ENCODE measurements around the gene CAND2.
"Not testable (repeated sequence)": the region's sequence is repeated elsewhere in the genome, so short reads cannot be mapped to it uniquely, and the experiment has no call there.

The CAND2 gene

DNA sequence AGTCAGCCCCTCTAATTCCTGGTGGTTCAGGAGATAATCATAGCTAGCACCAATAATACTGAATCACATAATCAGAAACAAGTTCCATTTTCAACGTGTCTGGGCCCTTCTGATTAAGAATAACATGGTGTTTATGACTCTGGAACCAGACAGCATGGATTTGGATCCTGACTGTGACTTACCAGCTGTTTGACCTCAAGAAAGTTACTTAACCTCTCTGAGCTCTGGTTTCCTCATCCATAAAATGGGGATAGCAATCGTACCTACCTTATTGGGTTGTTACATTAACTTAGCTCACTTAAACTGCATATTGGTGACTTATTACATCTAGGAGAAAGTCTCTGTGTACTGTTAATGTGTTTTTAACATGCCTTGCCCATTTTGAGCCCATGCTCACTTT lies 26.7 kb upstream of the CAND2 start:
- in situ Hi-C loops (cut with MboI; ENCODE audit: low sequenced_read_pairs), result no loop called here

DNA sequence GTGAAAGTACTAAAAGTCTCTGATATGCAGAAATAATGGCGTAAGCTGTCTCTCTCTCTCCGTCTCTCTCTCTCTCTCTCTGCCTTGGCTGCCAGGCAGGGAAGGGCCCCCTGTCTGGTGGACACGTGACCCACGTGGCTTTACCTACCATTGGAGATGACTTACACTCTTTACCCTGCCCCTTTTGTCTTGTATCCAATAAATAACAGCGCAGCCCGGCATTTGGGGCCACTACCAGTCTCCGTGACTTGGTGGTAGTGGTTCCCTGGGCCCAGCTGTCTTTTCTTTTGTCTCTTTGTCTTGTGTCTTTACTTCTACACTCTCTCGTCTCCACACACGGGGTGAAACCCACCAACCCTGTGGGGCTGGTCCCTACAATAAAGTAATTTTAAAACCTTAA lies 25.2 kb upstream of the CAND2 start:
- in situ Hi-C loops (cut with MboI; ENCODE audit: low sequenced_read_pairs), result no loop called here

DNA sequence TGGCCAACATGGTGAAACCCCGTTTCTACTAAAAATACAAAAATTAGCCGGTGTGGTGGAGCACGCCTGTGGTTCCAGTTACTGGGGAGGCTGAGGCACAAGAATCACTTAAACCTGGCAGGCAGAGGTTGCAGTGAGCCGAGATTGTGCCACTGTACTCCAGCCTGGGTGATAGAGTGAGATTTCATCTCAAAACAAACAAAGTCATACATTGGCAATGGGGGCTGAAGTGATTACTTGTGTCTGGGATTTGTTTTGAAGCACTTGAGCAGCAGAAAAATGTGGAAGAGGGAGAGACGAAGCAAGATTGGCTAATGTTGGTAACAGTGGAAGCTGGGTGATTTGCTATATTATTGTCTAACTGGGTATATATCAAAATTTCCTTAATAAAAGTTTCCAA lies 24.0 kb upstream of the CAND2 start:
- in situ Hi-C loops (cut with MboI; ENCODE audit: low sequenced_read_pairs), result no loop called here

DNA sequence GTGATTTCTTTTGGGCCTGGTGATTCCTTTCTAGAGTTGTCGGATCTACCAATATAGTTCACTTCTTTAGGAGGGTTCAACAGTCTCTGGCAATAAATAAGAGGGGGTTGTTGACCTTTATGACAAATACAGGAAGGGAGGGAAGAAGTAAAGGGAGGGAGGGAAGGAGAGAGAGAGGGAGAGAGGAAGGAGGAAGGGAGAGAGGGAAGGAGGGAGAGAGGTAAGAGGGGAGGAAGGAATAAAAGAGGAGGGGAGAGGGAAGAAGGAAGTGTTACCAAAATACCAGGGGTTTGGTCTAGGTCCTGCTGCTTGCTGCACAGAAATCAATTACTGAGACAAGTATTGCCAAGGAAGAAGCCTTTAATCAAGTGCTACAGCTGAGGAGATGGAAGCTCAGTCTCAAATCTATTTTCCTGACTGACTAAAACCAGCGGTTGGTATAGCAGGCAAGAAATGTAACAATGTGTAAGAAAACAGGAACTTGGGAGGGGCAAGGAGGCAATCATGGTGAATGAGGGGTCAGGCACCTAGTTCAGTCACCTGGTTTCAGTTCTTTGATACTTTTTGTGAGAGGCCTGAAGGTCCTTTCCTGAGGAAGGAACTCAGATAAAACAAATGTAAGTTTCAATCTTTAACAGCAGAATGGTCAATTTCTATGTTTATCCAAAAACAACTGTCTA lies 23.3 kb upstream of the CAND2 start:
- in situ Hi-C loops (cut with MboI; ENCODE audit: low sequenced_read_pairs), result no loop called here

DNA sequence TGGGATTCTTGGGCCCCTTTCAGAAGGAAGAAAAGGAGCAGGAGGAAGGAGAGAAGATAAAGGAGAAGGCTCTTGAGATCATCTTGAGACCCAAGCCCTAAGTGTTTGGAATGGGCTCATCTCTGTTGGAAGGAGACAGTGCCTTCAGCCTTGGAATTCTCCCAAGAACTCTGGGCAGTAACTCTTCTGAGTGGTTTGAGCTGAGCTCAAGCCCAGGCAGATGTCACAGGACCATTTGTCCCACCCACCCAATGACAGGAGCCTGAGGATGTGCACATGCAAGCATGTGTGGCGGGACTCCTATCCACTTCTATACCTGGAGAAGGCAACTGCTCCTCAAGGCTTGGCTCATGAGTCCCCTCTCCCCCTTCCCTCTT lies 22.8 kb upstream of the CAND2 start:
- in situ Hi-C loops (cut with MboI; ENCODE audit: low sequenced_read_pairs), result no loop called here

DNA sequence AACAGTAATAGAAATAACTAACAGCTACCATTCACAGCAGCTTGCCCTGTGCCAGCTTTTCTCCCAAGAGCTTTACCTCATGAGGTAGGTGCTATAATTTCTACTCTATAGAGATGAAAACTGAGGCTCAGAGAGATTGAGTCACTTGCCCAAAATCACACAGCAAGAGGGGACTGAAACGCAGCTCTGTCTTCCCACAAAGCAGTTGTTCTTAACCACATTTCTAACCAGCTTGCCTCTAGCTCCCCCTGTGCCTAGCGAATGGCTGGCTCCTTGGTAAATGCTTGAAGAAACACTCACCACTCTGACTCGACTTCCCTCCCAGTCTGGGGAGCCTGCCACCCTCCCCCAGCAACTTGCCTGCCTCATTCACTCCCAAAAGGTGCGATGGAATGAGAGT lies 21.9 kb upstream of the CAND2 start:
- in situ Hi-C loops (cut with MboI; ENCODE audit: low sequenced_read_pairs), result no loop called here

DNA sequence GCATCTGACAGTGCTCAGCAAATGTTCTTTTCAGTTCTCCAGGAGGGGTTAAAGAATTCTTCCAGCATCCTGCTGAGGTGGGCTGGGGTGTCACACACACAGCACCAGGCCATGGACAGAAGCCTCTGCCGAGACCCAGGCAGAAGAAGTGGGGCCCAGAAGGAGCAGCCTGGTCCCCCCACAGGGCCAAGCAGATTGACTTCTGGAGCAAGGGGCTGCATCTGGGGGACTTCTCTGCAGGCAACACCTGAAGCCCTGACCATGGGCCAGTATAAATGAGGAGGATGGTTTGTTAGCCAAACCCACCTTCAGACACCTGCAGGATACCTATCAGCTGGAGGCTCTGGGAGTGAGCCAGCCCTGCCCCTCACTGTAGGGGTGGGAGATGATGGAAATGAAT lies 21.3 kb upstream of the CAND2 start:
- in situ Hi-C loops (cut with MboI; ENCODE audit: low sequenced_read_pairs), result no loop called here

DNA sequence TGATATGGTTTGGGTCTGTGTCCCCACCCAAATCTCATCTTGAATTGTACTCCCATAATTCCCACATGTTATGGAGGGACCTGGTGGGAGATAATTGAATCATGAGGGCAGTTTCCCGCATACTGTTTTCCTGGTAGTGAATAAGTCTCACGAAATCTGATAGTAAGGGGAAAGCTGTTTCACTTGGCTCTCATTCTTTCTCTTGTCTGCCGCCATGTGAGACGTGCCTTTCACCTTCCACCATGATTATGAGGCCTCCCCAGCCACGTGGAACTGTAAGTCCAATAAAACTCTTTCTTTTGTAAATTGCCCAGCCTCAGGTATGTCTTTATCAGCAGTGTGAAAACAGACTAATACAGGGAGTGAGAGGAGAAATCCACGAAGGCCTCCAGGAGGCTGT lies 20.5 kb upstream of the CAND2 start:
- in situ Hi-C loops (cut with MboI; ENCODE audit: low sequenced_read_pairs), result not testable (repeated sequence)

DNA sequence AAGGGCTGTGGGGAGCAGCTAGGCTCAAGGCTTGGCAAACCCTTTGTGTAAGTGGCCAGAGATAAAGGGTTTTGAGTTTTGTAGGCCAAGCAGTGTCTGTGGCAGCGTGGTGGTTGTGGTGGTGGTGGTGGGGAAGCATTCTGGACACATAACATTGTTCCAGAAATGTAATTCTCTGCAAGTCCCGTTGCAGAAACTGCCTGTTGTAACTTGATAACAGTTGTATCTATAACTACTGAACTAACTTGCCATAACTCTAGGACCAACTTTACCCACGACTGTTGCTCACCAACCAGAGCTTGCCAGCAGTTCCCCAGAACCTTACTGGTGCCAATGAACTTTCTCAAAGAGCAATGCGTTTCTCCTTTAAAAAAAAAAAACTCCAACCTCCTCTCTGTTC lies 19.3 kb upstream of the CAND2 start:
- in situ Hi-C loops (cut with MboI; ENCODE audit: low sequenced_read_pairs), result no loop called here

DNA sequence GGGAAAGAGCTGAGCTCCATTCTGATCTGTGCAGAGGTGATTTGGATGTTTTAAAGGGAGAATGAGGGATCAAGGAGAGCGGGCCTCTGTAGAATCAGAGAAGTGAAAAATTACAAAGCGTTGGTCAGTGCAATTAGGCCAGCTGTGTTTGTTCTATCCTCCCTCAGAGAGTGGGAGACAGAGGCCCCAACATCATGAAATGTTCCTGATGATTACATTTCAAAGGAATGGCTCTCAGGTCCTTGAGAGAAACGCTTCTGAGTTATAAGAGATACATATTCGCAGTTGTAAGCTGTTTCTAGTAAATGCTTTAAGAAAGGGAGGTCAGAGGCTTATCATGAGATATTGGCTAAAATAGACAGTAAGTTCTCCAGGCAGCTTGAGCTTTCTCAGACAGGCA lies 15.7 kb upstream of the CAND2 start:
- in situ Hi-C loops (cut with MboI; ENCODE audit: low sequenced_read_pairs), result no loop called here

DNA sequence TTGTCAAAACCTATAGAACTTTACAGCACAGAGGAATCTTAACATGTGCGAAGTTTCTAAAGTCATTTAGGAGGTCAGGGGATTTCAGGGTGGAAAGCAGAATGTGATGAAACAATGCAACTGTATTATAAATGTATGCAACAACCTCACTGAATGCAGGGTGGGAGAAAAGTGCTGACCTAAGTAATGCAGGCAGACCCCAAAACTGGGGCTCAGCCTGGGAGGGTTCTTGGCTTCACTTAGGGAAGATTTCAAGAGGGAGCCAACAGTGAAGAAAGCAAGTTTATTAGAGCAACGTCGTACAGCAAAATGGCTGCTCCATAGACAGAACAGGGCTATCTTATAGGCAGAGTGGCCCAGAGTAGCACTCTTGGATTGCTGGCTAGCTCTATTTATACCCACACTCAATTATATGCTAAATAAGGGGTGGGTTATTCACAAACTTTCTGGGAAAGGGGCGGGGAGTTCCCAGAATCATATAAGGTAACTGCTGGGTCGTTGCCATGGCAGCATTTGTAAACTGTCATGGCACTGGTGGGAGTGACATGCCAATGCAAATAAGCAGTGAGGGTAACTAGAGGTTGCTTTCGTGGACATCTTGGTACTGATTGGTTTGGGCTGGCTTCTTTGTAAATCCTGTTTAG lies 14.2 kb upstream of the CAND2 start:
- in situ Hi-C loops (cut with MboI; ENCODE audit: low sequenced_read_pairs), result no loop called here

DNA sequence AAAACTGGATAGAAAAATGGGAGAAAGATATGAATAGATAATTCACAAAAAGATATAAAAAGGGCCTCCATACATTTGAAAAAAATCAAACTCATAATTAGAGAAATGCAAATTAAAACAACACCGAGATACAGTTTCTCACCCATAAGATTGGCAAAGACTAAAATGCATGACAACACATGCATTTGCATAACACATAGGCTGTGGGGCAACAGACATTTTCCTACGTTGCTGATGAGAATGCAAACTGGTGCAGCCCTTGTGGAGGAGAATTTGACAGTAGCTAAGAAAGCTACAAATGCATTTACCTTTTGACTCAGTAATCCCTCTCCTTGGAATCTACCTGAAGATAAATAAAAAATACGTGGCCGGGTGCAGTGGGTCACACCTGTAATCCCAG lies 11.4 kb upstream of the CAND2 start:
- in situ Hi-C loops (cut with MboI; ENCODE audit: low sequenced_read_pairs), result no loop called here

DNA sequence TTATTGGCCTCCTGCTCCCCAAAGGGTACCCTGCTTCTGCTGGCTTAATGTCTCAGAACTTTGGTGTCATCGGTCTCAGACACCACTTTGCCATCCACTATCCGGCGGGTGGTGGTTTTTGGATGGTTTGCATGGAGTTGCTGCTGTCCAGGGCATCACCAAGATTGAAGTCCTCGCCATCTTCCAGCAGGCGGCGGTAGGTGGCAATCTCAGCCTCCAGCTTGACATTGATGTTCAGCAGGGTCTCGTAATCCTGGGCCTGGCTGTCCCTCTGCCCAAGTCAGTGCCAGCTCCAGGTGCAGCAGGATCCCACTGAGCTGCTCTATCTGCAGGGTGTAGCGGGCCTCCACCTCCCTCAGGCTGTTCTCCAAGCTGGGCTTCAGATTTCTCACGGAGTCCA lies 9.1 kb upstream of the CAND2 start:
- in situ Hi-C loops (cut with MboI; ENCODE audit: low sequenced_read_pairs), result not testable (repeated sequence)

DNA sequence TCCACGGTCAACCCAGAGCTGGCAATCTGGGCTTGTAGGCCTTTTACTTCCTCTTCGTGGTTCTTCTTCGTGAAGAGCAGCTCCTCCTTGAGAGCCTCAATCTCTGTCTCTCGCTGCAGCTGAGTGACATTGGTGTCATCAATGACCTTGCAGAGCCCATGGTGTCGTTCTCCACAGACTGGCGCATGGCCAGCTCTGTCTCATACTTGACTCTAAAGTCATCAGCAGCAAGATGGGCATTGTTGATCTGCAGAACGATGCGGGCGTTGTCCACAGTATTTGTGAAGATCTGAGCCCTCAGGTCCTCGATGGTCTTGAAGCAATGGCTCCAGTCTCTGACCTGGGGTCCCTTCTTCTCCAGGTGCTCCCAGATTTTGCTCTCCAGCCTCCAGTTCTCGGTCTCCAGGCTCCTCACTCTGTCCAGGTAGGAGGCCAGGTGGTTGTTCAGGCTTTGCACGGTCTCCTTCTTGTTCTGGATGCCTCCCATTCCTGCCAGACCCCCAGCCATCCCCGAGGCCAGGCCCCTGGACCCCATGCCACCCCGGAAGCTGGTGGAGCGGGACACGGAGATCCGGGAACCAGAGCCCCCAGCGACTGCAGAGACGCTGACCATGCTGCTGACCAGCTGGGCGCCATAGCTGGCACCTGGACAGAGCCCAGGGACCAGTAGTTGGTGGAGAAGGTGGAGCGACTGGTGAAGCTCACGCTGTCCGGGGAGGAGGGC lies 8.4 kb upstream of the CAND2 start:
- in situ Hi-C loops (cut with MboI; ENCODE audit: low sequenced_read_pairs), result not testable (repeated sequence)

DNA sequence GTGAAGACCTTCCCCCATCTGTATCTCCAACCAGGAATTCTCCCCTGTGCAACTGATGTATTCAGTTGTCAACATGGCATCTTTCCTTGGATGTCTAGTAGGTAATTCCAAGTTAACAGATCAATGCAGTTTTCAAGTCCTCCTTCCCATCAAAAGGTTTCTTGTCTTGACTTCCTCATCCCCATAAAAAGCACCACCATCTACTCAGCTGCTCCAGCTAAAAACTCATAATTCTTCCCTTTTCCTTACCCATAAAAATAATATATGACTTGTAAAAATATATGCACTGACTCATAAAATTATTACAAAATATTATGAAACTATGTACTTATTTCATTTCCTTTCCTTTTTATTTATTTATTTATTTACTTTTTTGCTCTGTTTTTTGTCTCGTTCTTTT lies 5.0 kb upstream of the CAND2 start:
- in situ Hi-C loops (cut with MboI; ENCODE audit: low sequenced_read_pairs), result no loop called here

DNA sequence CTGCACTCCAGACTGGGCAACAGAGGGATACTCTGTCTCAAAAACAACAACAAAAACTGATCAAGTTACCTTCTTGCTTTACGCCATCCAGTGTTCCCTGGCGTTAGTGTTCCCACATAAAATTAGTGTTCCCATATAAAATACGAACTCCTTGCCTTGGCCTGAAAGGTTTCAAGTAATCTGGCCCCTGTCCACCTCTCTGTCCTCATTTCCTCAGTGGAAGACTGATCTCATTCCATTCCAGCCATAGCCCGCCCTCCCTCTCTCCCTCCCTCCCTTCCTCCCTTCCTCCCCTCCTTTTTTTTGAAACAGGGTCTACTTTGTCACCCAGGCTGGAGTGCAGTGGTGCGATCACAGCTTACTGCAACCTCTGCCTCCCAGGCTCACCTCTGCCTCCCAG lies 2.8 kb upstream of the CAND2 start:
- in situ Hi-C loops (cut with MboI; ENCODE audit: low sequenced_read_pairs), result no loop called here

DNA sequence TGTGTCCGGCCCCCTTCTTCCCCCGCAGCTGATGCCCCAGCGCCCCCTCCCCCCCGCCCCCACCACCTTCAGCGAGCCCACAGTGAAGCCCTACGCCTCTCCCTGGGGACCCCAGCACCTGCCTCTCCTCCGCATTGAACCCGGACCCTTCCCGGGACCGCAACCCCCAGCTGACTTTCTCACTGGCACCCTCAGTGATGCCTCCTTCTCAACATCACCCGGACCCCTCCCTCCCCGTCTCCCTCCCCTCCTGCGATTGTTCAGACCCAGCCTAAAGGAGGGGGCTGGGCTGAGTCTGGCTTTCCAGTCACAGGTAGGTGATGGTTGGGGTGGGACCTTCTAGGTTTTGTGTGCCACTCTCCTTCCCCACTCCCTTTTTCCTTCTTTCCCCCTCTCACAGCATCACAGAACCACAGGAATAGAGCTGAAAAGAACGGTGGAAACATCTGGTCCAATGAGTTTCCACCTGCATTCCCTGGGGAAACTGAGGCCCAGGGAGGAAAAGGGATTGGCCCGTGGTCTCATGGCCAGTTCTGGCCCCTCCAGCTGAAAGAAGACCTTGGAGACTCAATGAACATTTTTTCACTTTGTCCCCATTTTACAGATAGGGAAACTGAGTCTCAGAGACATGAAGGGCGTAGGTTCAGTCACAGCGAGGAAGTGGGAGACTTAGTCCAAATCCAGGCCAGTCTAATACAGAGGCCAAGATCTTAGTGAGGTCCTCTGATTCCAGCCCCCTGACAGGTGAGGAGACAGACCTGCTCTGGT lies 828 bp downstream of the CAND2 start:
- in situ Hi-C loops (cut with MboI; ENCODE audit: low sequenced_read_pairs), result no loop called here

DNA sequence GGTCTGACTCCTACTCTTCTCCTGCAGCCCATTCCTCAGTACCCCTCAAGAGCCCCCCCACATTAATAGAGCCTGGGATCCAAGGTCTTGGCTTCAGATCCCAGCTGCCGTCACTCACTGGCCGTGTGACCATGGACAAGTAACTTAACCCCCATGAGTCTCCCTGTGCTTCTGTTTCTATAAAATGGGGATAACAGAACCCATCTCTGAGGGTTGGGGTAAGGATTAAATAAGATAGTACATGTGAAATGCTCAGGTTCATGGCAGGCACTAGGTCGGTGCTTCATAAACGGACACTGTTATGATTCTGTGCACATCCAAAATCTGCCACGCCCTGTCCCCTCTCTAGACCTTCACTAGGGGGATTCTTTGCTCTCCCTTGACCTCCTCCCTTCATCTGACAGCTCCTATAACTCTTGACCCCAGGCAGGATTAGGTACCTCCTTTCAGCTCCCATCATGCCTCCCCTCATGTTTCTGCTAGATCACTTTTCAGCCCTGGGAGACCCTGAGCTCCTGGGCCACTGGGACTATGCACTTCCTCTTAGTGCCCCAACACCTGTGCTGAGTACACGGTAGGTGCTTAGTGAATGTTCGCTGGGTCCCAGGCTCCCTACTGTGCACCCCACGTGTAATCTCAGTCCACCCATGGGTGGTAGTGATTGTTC lies 1.5 kb downstream of the CAND2 start:
- in situ Hi-C loops (cut with MboI; ENCODE audit: low sequenced_read_pairs), result no loop called here

DNA sequence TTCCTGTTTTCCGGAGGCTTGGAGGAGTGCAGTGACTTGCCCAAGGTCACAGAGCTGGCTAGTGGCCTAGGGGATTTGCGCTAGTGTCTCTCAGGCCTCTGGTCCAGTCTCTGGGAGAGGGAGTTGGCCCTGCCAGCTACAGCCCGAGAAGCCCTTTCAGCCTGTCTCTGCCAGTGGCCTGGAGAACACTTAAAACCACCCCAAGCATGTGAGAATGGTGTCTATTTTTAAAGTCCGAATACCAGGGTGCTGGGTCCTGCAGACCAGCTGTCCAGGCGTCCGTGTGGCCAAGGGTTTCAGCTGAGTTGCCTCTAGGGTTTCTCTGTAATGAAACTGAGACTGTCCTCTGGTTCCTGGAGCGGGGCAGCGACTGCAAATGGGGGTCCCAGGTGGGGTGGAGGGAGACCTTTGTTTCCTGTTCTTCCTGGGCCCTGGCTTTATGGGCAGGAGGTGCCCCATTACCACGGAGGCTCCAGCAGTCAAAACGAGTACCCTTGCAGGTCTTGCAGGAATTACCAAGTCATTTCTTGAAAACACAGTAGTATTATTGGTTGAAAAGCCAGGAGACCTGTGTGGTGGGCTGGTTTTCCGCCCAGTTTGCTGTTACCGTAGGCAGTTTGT lies 2.2 kb downstream of the CAND2 start:
- in situ Hi-C loops (cut with MboI; ENCODE audit: low sequenced_read_pairs), result no loop called here

DNA sequence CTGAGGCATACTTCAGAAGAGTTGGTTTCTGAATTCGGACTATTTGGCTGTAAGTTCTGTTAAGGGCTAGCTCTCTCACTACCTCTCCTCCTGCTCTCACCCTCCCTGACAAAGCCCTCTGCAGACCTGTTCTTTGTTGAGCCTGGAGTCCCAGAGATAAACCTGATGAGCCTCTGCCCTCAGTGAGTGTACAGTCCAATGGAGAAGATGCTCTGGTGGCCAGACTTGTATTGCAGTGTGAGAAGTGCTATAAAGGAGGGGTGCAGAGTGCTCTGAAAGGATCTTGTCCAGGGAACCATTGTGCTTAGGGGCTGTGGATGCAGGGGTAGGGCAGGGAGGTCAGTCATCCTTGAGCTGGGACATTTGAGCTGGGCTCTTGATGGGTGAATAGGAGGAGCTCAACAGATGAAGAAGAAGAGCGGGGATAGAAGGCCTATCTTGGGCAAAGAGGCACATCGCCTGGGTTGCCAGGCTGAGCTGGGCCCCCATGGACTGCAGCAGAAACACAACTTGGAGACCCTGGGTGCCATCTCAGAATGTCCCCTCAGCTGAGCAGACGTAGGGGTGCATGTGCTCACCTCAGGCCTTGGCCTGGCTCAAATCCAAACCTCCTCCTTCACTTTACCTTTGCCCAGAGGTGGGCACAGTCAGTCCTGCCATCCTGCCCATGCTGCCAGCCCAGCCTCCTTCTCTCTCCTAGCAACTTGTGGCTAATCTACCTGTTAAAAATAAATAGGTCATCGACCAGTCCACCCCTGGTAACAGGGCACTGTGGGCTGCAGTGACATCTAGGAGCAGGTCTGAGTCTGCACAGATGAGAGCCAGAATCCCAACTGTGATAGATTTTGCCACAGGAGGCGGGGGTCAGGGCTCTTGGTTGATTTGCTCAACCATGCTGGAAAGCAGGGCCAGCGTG lies 3.3 kb downstream of the CAND2 start:
- in situ Hi-C loops (cut with MboI; ENCODE audit: low sequenced_read_pairs), result no loop called here

Measured in HL-60/S4 treated with phorbol 12-myristate 13-acetate at 8.2 ng/mL for 4 days and 3 days (cell line).